NOMO-1 treated with dmso at 0.1 percent for 144 hours (cell line): ENCODE results near the gene SPHK1.

ENCODE experiments used
- DNase-seq: peaks from one replicate; lab custom pipeline; 2025; ENCODE audit not compliant: unreplicated experiment; lab: John Stamatoyannopoulos, UW

The SPHK1 gene

DNA sequence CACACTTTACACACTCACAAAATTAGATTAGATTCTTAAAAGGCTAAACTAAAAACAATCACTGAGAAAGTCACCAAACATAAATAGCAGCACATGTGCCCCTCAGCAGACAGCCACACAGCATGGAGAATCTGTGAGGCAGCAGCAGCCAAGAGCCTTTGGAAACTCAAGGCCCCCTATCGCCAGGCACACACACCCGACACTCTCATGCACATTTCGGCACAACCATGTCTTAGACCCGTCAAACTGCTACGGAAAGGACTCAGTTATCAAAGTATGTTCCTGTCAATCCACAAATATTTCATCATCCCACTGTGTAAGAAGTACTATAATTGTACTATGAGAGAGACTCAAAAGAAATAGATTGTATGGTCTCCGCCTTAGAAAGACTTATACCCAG, 47.6 kb downstream of the SPHK1 start:
- no peak for DNase-seq

DNA sequence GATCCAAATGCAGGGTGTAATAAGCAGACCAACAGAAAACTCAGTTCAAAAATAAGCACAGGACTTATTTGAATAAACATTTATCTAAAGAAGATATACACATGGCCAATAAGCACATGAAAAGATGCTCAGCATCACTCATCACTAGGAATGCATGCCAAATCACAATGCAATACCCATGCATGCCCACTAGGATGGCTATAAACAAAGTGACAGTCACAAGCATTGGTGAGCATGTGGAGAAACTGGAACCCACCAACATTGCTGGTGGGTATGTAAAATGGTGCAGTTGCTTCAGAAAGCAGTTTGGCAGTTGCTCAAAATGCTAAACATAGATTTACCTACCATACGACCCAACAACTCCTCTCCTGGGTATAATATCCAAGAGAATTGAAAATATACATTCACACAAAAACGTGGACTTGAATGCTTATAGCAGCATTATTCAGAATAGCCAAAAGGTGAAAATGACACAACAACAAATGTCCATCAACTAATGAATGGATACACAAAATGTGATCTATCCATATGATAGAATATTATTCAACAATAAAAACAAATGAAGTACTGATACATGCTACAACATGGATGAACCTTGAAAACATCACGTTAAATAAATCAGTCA, 48.4 kb downstream of the SPHK1 start:
- DNase-seq, result no peak

DNA sequence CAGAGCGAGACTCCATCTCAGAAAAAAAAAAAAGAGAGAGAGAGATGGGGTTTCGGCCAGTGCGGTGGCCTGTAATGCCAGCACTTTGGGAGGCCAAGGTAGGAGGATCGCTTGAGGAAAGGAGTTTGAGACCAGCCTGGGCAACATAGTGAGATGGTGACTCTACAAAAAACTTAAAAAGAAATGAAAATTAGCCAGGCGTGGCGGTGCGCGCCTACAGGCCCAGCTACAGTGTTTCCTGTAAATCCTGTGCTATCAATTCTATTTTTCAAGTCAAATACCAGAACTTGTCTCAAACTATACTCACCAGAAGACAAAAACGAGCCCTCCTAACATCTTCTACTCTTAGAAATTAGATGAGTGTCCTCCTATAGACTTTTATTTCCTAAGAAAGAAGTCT, 49.3 kb downstream of the SPHK1 start:
- DNase-seq, result no peak

DNA sequence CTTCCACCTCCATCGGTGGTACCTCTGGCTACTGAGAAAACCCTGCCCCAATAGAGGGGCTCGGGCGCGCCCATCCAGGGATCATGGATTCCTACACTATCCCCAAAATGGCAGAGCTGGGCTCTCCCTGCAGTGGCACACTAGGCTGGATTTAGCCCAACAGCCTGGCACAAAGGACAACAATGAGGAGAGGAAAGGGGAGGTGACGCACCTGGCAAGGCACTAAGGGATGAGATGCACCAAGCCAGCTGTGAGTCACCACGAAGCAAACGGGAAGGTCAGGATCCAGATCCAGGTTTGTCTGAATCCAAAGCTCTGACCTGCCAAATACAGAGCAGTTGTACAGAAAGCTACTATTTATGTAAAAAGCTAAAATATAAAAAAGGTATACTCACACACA, 50.5 kb downstream of the SPHK1 start:
- DNase-seq, result no peak

GRCh38 chr17:76435751-76436150, 51.3 kb downstream of the SPHK1 start:
- no peak for DNase-seq
